ENCODE data around the gene RAB4A.

Gene RAB4A

GRCh38 chr1:229342656-229343569, 72.0 kb downstream of the RAB4A start, which contains the start of gene CCSAP:
CCSAP (minus strand) TSS chr1:229343047; CDS start chr1:229342465, 582 bp downstream.
- peak; percentile 41 to 61 for DNase-seq (ENCODE audit: low read depth in 1 of 2, low spot score in 1 of 2)
- Histone ChIP-seq H3K27me3 (ENCODE audit: insufficient read depth, poor library complexity, severe bottlenecking) (no peaks in the 10 kb centered on the region), H3K4me3 (replicated peaks; ENCODE audit: insufficient read depth, low read length) (peak within 1 kb of the TSS; percentile 82), H3K27ac (replicated peaks) (peak within 1 kb of the TSS; percentile 95)
- peak; percentile 28 for TF ChIP-seq POLR2AphosphoS5 (IDR thresholded peaks at IDR 0.05; ENCODE audit: low read depth)
- no peak for TF ChIP-seq GABPA (IDR thresholded peaks at IDR 0.05; ENCODE audit: low read depth)

DNA sequence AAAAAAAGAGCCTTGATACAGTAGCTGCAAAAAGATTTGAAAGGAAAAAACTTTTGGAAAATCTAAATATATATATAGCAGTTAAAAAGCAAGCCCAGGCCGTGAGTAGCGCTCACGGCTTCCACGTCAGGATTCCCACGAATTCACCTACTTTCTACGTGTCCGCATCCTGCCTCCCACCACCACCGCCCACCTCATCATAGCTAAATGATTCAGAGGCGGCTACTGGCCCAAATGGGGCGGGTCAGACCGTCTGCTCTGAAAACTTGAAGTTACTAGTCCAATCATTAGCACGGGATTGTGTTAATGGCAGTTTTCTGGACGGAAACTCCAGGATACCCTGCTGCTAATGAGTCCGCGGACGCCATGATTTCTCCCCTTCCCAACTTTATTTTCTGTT, 73.2 kb downstream of the RAB4A start:
- no peak overlapping the region; the same call in 1 of the 2 replicates for H3K27ac ChIP-seq (replicated peaks)
- DNase-seq (ENCODE audit: low read depth in 1 of 2, low spot score in 1 of 2) = no peak
- peak overlapping the region; percentile 82 for H3K4me3 ChIP-seq (replicated peaks; ENCODE audit: insufficient read depth, low read length)
- H3K27me3 ChIP-seq (ENCODE audit: insufficient read depth, poor library complexity, severe bottlenecking) = no peaks in the 10 kb centered on the region
- no peak for TF ChIP-seq SPI1 (IDR thresholded peaks at IDR 0.05; ENCODE audit: borderline replicate concordance, low read depth)
- no peak for TF ChIP-seq POLR2AphosphoS5 (IDR thresholded peaks at IDR 0.05; ENCODE audit: low read depth)

DNA sequence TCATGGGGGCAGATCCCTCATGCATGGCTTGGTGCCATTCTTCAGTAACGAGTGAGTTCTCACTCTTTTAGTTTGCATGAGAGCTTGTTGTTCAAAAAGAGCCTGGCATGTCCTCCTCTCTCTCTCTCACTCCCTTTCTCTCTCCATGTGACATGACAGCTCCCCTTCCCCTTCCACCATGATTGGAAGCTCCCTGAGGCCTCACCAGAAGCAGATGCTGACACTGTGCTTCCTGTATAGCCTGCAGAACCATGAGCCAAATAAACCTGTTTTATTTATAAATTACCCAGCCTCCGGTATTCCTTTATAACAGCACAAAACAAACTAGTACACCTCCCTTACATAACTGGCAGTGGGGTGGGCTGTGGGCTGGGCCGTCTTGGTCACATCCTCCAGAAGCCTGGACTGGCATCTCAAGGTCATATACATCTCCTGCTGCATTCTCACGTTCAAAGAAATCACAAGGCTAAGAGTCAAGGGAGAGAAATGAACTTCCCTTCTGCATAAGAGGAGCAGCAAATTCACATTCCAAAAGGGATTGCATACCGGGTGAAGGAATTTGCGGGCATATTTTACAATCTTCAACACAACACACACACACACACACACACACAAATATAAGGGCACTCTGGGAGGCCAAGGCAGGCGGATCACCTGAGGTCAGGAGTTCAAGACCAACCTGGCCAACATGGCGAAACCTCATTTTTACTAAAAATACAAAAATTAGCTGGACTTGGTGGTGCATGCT, 74.2 kb downstream of the RAB4A start:
- H3K4me3 ChIP-seq (replicated peaks; ENCODE audit: insufficient read depth, low read length) = no peak overlapping the region
- H3K27me3 ChIP-seq (ENCODE audit: insufficient read depth, poor library complexity, severe bottlenecking) = no peaks in the 10 kb centered on the region
- DNase-seq (ENCODE audit: low read depth in 1 of 2, low spot score in 1 of 2) = no peak
- TF ChIP-seq GABPA (IDR thresholded peaks at IDR 0.05; ENCODE audit: low read depth) (no peak), POLR2AphosphoS5 (IDR thresholded peaks at IDR 0.05; ENCODE audit: low read depth) (no peak), REST (IDR thresholded peaks at IDR 0.05; ENCODE audit: insufficient replicate concordance, low read depth) (no peak), SPI1 (IDR thresholded peaks at IDR 0.05; ENCODE audit: borderline replicate concordance, low read depth) (no peak), CTCF (IDR thresholded peaks at IDR 0.05; ENCODE audit: insufficient read depth, low read length) (no peak)
- H3K27ac ChIP-seq (replicated peaks) = no peak overlapping the region

DNA sequence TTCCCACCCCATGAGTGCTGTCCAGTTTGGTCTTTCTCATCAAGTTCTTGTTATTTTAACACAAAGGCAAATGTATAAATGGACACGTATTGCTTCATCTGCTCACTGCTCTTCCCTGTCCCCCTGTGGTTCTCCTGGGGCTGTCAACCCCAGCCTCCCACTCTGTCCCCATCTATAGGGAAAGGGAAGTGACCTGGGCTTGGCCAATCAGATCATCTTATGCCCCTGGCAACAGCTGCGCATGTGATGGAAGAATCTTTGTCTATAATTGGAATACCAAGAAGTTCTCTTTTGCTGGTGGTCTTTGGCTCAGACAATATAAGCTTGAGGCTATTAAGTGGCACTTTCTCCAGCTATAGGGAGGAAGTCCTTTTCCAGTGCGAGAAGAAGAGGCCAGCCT, 76.6 kb downstream of the RAB4A start:
- TF ChIP-seq CTCF (IDR thresholded peaks at IDR 0.05; ENCODE audit: insufficient read depth, low read length) (no peak), POLR2AphosphoS5 (IDR thresholded peaks at IDR 0.05; ENCODE audit: low read depth) (no peak), SPI1 (IDR thresholded peaks at IDR 0.05; ENCODE audit: borderline replicate concordance, low read depth) (peak; percentile 47; the same call in 1 of the 2 replicates)
- H3K27ac ChIP-seq (replicated peaks) = no peak overlapping the region
- peak; percentile 25 to 51 for DNase-seq (ENCODE audit: low read depth in 1 of 2, low spot score in 1 of 2)
- H3K4me3 ChIP-seq (replicated peaks; ENCODE audit: insufficient read depth, low read length) = no peak overlapping the region
- H3K27me3 ChIP-seq (ENCODE audit: insufficient read depth, poor library complexity, severe bottlenecking) = no peaks in the 10 kb centered on the region

DNA sequence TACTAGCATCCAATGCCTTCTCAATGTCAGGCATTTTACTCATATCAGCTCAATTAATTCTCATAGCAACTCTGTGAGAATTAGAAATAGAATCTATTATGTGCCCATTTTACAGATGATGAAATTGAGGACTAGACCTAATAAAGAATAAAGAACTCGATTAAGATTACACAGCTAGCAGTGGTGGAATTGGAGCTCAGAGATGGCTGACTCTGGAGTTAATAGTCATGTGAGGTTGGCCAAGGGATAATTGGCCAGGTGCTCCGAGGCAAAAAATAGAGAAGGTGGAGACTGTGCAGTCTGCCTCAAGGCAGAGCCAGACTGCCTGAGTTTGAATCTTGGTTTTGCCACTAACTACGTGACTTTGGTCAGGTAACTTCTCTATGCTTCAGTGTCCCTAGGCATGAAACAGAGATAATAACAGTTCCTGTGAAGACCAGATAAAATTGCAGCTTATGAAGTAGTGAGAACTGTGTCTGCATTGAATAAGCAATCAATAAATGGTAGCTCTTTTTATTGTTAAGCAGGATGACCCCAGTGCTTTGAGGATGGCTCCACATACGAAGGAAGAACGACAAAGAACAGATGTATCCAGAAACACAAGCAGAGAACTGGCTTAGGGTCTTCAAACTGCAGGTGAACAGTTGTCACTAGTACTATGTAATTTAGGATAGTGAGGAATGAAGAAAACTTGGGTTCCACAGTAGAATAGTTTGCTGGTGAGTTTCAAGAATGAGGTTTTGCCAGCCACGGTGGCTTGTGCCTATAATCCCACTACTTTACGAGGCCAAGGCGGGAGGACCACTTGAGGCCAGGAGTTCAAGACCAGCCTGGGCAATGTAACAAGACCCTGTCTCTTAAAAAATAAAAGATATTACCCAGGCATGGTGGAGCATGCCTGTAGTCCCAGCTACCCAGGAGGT, 78.8 kb downstream of the RAB4A start:
- no peak overlapping the region for H3K27ac ChIP-seq (replicated peaks)
- TF ChIP-seq REST (IDR thresholded peaks at IDR 0.05; ENCODE audit: insufficient replicate concordance, low read depth) (no peak), CTCF (IDR thresholded peaks at IDR 0.05; ENCODE audit: insufficient read depth, low read length) (no peak), GABPA (IDR thresholded peaks at IDR 0.05; ENCODE audit: low read depth) (no peak), SPI1 (IDR thresholded peaks at IDR 0.05; ENCODE audit: borderline replicate concordance, low read depth) (no peak), POLR2AphosphoS5 (IDR thresholded peaks at IDR 0.05; ENCODE audit: low read depth) (no peak)

More for the DNA sequence above, 78.8 kb downstream of the RAB4A start:
- DNase-seq (ENCODE audit: low read depth in 1 of 2, low spot score in 1 of 2) = no peak
- no peak overlapping the region for H3K4me3 ChIP-seq (replicated peaks; ENCODE audit: insufficient read depth, low read length)
- no peaks in the 10 kb centered on the region for H3K27me3 ChIP-seq (ENCODE audit: insufficient read depth, poor library complexity, severe bottlenecking)
